K562 (cell line): ENCODE data around the gene SLC40A1. TPM values are rescaled to one million over a fixed set of nuclear protein-coding genes. Genes with fewer than 3 reads are reported as not detected.

Experiments
- ATAC-seq: fragments of 200-7000 bp; cut with Tn5 transposase; 3 replicates; pipeline ENCODE4 v1.9.1; 2020; ENCODE audit warnings: moderate library complexity
- BruUV-seq: library from RNA; stranded (reverse); fragments of 400-500 nt; replicated peaks from 2 replicates; lab custom pipeline; 2021; lab: Mats Ljungman, UMichigan
- CTCF ChIA-PET: fragments of 300-600 bp; formaldehyde crosslinking; extraction: SDS; loops from one replicate; lab custom pipeline; 2021; ENCODE audit warnings: low intra/inter-chr PET ratio; lab: Yijun Ruan, JAX
- POLR2A ChIA-PET: fragments of 300-600, 350-650 bp; sonication (Branson Sonifier 250); formaldehyde crosslinking; extraction: SDS; loops from one replicate; lab custom pipeline; 2021; ENCODE audit warnings: antibody characterized with exemption, inconsistent platforms; lab: Yijun Ruan, JAX
- DNase-seq, 4 experiments: peaks; one replicate each; pipeline versions ENCODE4 v3.0.0 to v3.0.0-alpha.2; 2011 to 2018; ENCODE audit warnings: low spot score in 3 of 4, mixed read lengths in 3 of 4; ENCODE audit errors: extremely low read depth in 1 of 4
- FAIRE-seq: peaks from 2 replicates; lab custom pipeline; 2011; peaks lifted over from hg19 to GRCh38; lab: Jason Lieb, UNC
- H2AFZ ChIP-seq: 2 replicates; pipeline ENCODE4 v1.6.0; 2011; ENCODE audit warnings: low read depth, low read length, control low read depth, inconsistent platforms
- H3K27ac ChIP-seq: fragments of 200-600 bp; 3 replicates; pipeline ENCODE4 v1.8.0; 2011; ENCODE audit warnings: low read depth, mild to moderate bottlenecking, control low read depth, inconsistent platforms, low read length, moderate library complexity, mixed read lengths; ENCODE audit errors: extremely low read depth
- H3K27me3 ChIP-seq, 2 experiments: fragments of 300-600 bp in 1 of 2; 2 replicates in 1 of 2; 3 replicates in 1 of 2; pipeline versions ENCODE4 v1.6.0 to v1.8.0; 2011; ENCODE audit warnings: inconsistent platforms in 2 of 2, low read length in 2 of 2, mild to moderate bottlenecking in 1 of 2, mixed read lengths in 1 of 2, moderate library complexity in 1 of 2; ENCODE audit not compliant: control insufficient read depth in 2 of 2, insufficient read depth in 2 of 2
- H3K36me3 ChIP-seq: fragments of 300-600 bp; 3 replicates; pipeline ENCODE4 v1.8.0; 2011; ENCODE audit warnings: mild to moderate bottlenecking, low read length, inconsistent platforms; ENCODE audit not compliant: control insufficient read depth, insufficient read depth
- H3K4me1 ChIP-seq, 2 experiments: fragments of 200-600 bp in 1 of 2; replicated peaks in 1 of 2; 2 replicates in 1 of 2; 3 replicates in 1 of 2; pipeline versions ENCODE4 v1.5.1 to v1.8.0; 2011; ENCODE audit warnings: inconsistent platforms in 2 of 2, low read length in 2 of 2, mild to moderate bottlenecking in 1 of 2, mixed read lengths in 1 of 2, moderate library complexity in 1 of 2; ENCODE audit not compliant: control insufficient read depth in 2 of 2, insufficient read depth in 2 of 2
- H3K4me2 ChIP-seq: 2 replicates; pipeline ENCODE4 v1.6.1; 2011; ENCODE audit warnings: low read length, control low read depth, inconsistent platforms, mixed read lengths; ENCODE audit not compliant: insufficient read depth
- H3K4me3 ChIP-seq: fragments of 200-600 bp; sonication (generic), shearing (Covaris generic); 2 replicates; pipeline ENCODE4 v1.5.1; 2016; ENCODE audit warnings: control low read depth, inconsistent platforms
- H3K79me2 ChIP-seq: fragments of 200-600 bp; 3 replicates; pipeline ENCODE4 v1.8.0; 2011; ENCODE audit warnings: low read length, inconsistent platforms; ENCODE audit not compliant: control insufficient read depth, insufficient read depth
- H3K9ac ChIP-seq, 2 experiments: 2 replicates each; pipeline versions ENCODE4 v1.6.0 to v1.6.1; 2011; ENCODE audit warnings: low read depth in 2 of 2, low read length in 2 of 2, control low read depth in 1 of 2, inconsistent platforms in 1 of 2, mild to moderate bottlenecking in 1 of 2, mixed read lengths in 1 of 2; ENCODE audit not compliant: insufficient read depth in 1 of 2
- H3K9me1 ChIP-seq: one replicate; pipeline ENCODE4 v1.6.0; 2011; ENCODE audit warnings: inconsistent platforms, mild to moderate bottlenecking, low read length, moderate library complexity; ENCODE audit not compliant: control insufficient read depth, insufficient read depth
- H3K9me3 ChIP-seq: replicated peaks from 2 replicates; pipeline ENCODE4 v1.5.1; 2011; ENCODE audit warnings: low read depth, low read length, inconsistent platforms; ENCODE audit not compliant: control insufficient read depth, insufficient read depth
- H4K20me1 ChIP-seq: replicated peaks from 2 replicates; pipeline ENCODE4 v1.6.1; 2011; ENCODE audit warnings: low read length, inconsistent platforms, mixed read lengths; ENCODE audit not compliant: control insufficient read depth, insufficient read depth
- HMBOX1 ChIP-seq: sonication (generic); IDR thresholded peaks from 2 replicates; pipeline ENCODE4 v1.6.1; 2016
- PML ChIP-seq: IDR thresholded peaks from 2 replicates; pipeline ENCODE4 v1.6.1; 2012; ENCODE audit warnings: low read length, inconsistent platforms
- SMARCA4 ChIP-seq: fragments of 450-650 bp; IDR thresholded peaks from 2 replicates; pipeline ENCODE4 v1.6.1; 2016
- SPI1 ChIP-seq: IDR thresholded peaks from 2 replicates; pipeline ENCODE4 v1.6.1; 2011; ENCODE audit warnings: low read depth, low read length, control low read depth, borderline replicate concordance
- ZKSCAN3 ChIP-seq: fragments of 250-450 bp; sonication (Bioruptor Pico); IDR thresholded peaks from 2 replicates; pipeline ENCODE4 v1.4.0; 2020
- ZNF436 ChIP-seq: fragments of 250-450, 450-650 bp; sonication (Bioruptor Pico); formaldehyde crosslinking; IDR thresholded peaks from 2 replicates; pipeline ENCODE4 v1.7.0; 2020; ENCODE audit warnings: mild to moderate bottlenecking
- WGBS: fragments of 100-300 bp; shearing (Covaris generic); methylation state at CpG from one replicate; pipeline ENCODE4 v1.1.6; 2016; ENCODE audit warnings: low coverage, mixed read lengths; ENCODE audit not compliant: insufficient coverage; ENCODE audit errors: missing lambda C conversion rate; 5-methylcytosine and 5-hydroxymethylcytosine counted together
- in situ Hi-C: fragments of 300-500 bp; cut with MboI; formaldehyde crosslinking; loops from 4 replicates; pipeline ENCODE4 v1.15.0; 2018; ENCODE audit warnings: inconsistent platforms, mixed read lengths
- intact Hi-C: fragments of 100-400 bp; cut with micrococcal nuclease; formaldehyde crosslinking; loops from 2 replicates; pipeline ENCODE4 v1.14.2; 2022
- polyA plus RNA-seq, 8 experiments: library from polyadenylated mRNA; depleted of rRNA in 4 of 8; stranded (reverse) in 5 of 8; unstranded in 3 of 8; fragments of >200 nt; fragmentation: Nextera tagmentation in 2 of 8; fragmentation: Illumina TruSeq in 1 of 8; extraction: Ambion mirVana in 2 of 8; extraction: Trizol in 1 of 8; gene quantifications; 2 replicates each; pipeline versions ENCODE4 v1.2.1 to v1.2.3, GENCODE V29; 2011 to 2014; ENCODE audit warnings: inconsistent platforms in 1 of 8, missing spikeins in 1 of 8
- total RNA-seq, 7 experiments: library from RNA; depleted of rRNA in 6 of 7; stranded (reverse); fragments of >200 nt in 6 of 7; fragmentation: Illumina TruSeq in 2 of 7; extraction: Trizol in 2 of 7; gene quantifications; 2 replicates each; pipeline versions ENCODE4 v1.2.1 to v1.2.3, GENCODE V29; 2011 to 2021; ENCODE audit warnings: low replicate concordance in 1 of 7

The SLC40A1 gene
- total and polyA plus RNA-seq, 9 of the 15 experiments (the other 6 are each of a cell fraction or from before 2014, with no cell fraction given) = 42.2 to 95.9 (median 54.9) TPM

- TF ChIP-seq ZKSCAN3 (CRISPR knock-in tag) (no peak), ZNF436 (CRISPR knock-in tag) (no peak)
Measured at GRCh38 chr2:189524746-189525145, 55.8 kb downstream of the SLC40A1 start (continued).

- in situ Hi-C loops (no loop called here), intact Hi-C loops (no loop called here)
- ChIA-PET CTCF (no interaction called here), POLR2A (interaction anchor here (0.6 kb wide), 1 partner anchor 58 kb away, joined by 3 read pairs; the partner anchor contains the start of gene SLC40A1)
- peak overlapping the region; percentile 66 for H2AFZ ChIP-seq
- 37% methylated on average over 5 of the region's 5 CpGs for WGBS
- 0 out of 2 replicates have a peak, but pooled peaks have one; percentile 50 for TF ChIP-seq SPI1
- peak; percentile 17; the same call in 1 of the 2 replicates for TF ChIP-seq SMARCA4
- TF ChIP-seq HMBOX1 = 0 out of 2 replicates have a peak, but pooled peaks have one; percentile 60
- TF ChIP-seq PML = no peak
- no peak overlapping the region for H3K4me2 ChIP-seq
- DNase-seq (no peak), ATAC-seq (peak; percentile 45), FAIRE-seq (no peak)
- H3K36me3 ChIP-seq = no peaks in the 10 kb centered on the region
- H3K4me3 ChIP-seq = no peak overlapping the region
- H3K9ac ChIP-seq = no peak overlapping the region
- no TSS peak for BruUV-seq
- no peaks in the 10 kb centered on the region for H3K79me2 ChIP-seq
- H3K27ac ChIP-seq = no peak overlapping the region; the same call in 2 of the 3 replicates
- no peaks in the 10 kb centered on the region for H3K27me3 ChIP-seq
- H3K9me1 ChIP-seq = no peaks in the 10 kb centered on the region
- peaks cover 0 to 31% of the 10 kb centered on the region in 2 experiments for H3K4me1 ChIP-seq
- no peaks in the 10 kb centered on the region for H4K20me1 ChIP-seq
- no peaks in the 10 kb centered on the region for H3K9me3 ChIP-seq
Measured at GRCh38 chr2:189522435-189523151, 58.0 kb downstream of the SLC40A1 start.
